Aorta (tissue), 5 donors: ENCODE data around the gene SCN1A. TPM values are rescaled to one million over a fixed set of nuclear protein-coding genes. Genes with fewer than 3 reads are reported as not detected.

Source experiments
- ATAC-seq: fragments of 200-7000 bp; cut with Tn5 transposase; one replicate; pipeline ENCODE4 v1.9.1; 2022; ENCODE audit warnings: moderate library complexity; ENCODE audit not compliant: low FRiP score
- DNase-seq, 2 donors: peaks; one replicate each; pipeline ENCODE4 v3.0.0-alpha.2; 2020
- H3K27ac ChIP-seq, 2 donors: one replicate each; pipeline ENCODE4 v1.5.1; 2013; ENCODE audit warnings: low read length in 2 of 2, mild to moderate bottlenecking in 2 of 2, moderate library complexity in 2 of 2, control low read depth in 1 of 2, inconsistent platforms in 1 of 2, low read depth in 1 of 2
- H3K27me3 ChIP-seq, 2 donors: one replicate each; pipeline ENCODE4 v1.6.1; 2013; ENCODE audit warnings: control low read depth in 1 of 2, low read length in 1 of 2, mild to moderate bottlenecking in 1 of 2, moderate library complexity in 1 of 2; ENCODE audit not compliant: insufficient read depth in 2 of 2, control insufficient read depth in 1 of 2
- H3K36me3 ChIP-seq, 2 donors: one replicate each; pipeline ENCODE4 v1.6.1; 2013; ENCODE audit warnings: control low read depth in 1 of 2, low read length in 1 of 2, mild to moderate bottlenecking in 1 of 2; ENCODE audit not compliant: insufficient read depth in 2 of 2, control insufficient read depth in 1 of 2
- H3K4me1 ChIP-seq, 2 donors: one replicate each; pipeline ENCODE4 v1.6.1; 2013; ENCODE audit warnings: low read length in 2 of 2, control low read depth in 1 of 2, mild to moderate bottlenecking in 1 of 2, moderate library complexity in 1 of 2; ENCODE audit not compliant: insufficient read depth in 2 of 2, control insufficient read depth in 1 of 2
- H3K4me3 ChIP-seq, 2 donors: one replicate each; pipeline ENCODE4 v1.5.1; 2013; ENCODE audit warnings: low read length in 2 of 2, control low read depth in 1 of 2, mild to moderate bottlenecking in 1 of 2
- H3K9me3 ChIP-seq: one replicate; pipeline ENCODE4 v1.6.1; 2013; ENCODE audit warnings: mild to moderate bottlenecking, low read length; ENCODE audit not compliant: control insufficient read depth
- WGBS, 2 donors: extraction: QIAGEN DNeasy Blood & Tissue Kit; methylation state at CpG; one replicate each; pipeline ENCODE4 v1.1.7; 2013; 5-methylcytosine and 5-hydroxymethylcytosine counted together
- intact Hi-C, 2 donors: fragments of 100-400 bp; cut with DNase I; formaldehyde crosslinking; loops; one replicate each; pipeline versions ENCODE4 v1.14.2 to v1.15.0; 2022
- long read RNA-seq, 2 donors: library from polyadenylated mRNA; unstranded; transcript quantifications; one replicate each; pipeline ENCODE4 v2.0.0, GENCODE V29; 2020 to 2021
- polyA plus RNA-seq, 2 donors: library from polyadenylated mRNA; stranded (reverse); fragments of 200-250 nt; gene quantifications; one replicate each; pipeline ENCODE4 v1.2.3, GENCODE V29; 2013
- total RNA-seq, 2 donors: library from RNA; stranded (reverse); fragmentation: NEBNext Ultra II Directional; extraction: Animal tissue kit (Norgen Biotek cat#: 25700); gene quantifications; one replicate each; pipeline ENCODE4 v1.2.1, GENCODE V29; 2021
- donor health status: healthy with polysubstance abuse.
- donor health status: Bipolar disorder and iron deficiency.
- donor health status: DM: no; HTN: no; CAD: no.
- donor health status: DM: no; HTN: no; CAD: no.
- donor health status: DM: yes; HTN: yes; CAD: no.

SCN1A gene
- total RNA-seq (not detected), polyA plus RNA-seq (not detected)
- long read RNA-seq, donor 1 = 0 reads
- long read RNA-seq, donor 2 = 0 reads

- ATAC-seq (no peak), DNase-seq (no peak)
- H3K4me1 ChIP-seq = no peaks in the 10 kb centered on the region
- H3K27ac ChIP-seq = no peak within 1 kb of the TSS
- H3K9me3 ChIP-seq = no peaks in the 10 kb centered on the region
- H3K4me3 ChIP-seq = no peak within 1 kb of the TSS
- H3K27me3 ChIP-seq = no peaks in the 10 kb centered on the region
- no peaks in the 10 kb centered on the region for H3K36me3 ChIP-seq
- 26 to 27% methylated on average over 7 of the region's 7 CpGs for WGBS, 2 donors
- intact Hi-C loops = loop anchor here (2.0 to 5.0 kb wide), 4 partner anchors 71 to 175 kb away; partner anchors contain the start of gene TTC21B (in 1 of the 2)
Observed at GRCh38 chr2:166127217-166128155, at the start of gene SCN1A. SCN1A (minus strand) TSS chr2:166128020; CDS start chr2:166073621, 54,399 bp downstream.

- Histone ChIP-seq H3K27ac (no peak overlapping the region), H3K27me3 (peaks cover 0 to 2% of the 10 kb centered on the region in 2 donors), H3K4me1 (no peaks in the 10 kb centered on the region), H3K4me3 (no peak overlapping the region), H3K9me3 (no peaks in the 10 kb centered on the region), H3K36me3 (no peaks in the 10 kb centered on the region)
- no peak for DNase-seq
- ATAC-seq = no peak
- 92 to 93% methylated on average over 2 of the region's 2 CpGs for WGBS, 2 donors
- intact Hi-C loops = no loop called here
Observed at GRCh38 chr2:166173263-166173662, 45.4 kb upstream of the SCN1A start.

DNA sequence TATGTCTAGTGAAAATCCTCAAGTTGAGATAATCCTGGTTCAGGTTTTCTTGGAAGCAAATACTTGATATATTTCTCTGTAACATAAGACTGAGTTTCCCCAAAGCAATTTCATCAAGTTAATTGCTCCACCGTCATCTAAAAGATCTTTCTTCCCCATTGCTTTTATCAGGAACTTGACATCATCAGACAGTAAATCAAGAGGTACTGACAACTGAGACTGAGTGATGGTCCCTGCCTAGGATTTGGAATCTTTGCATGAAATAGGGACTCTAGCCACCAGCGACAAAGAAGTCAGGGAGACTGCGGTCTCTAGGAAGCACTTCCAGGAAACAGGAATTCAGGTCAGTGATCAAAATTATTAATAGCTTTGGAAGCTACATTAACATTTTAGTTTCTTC lies 43.4 kb upstream of the SCN1A start:
- no peak for DNase-seq
- peaks cover 0 to 2% of the 10 kb centered on the region in 2 donors for H3K27me3 ChIP-seq
- 10 to 23% methylated on average over 3 of the region's 3 CpGs for WGBS, 2 donors
- no peak for ATAC-seq
- intact Hi-C loops = no loop called here
- no peaks in the 10 kb centered on the region for H3K9me3 ChIP-seq
- H3K27ac ChIP-seq = no peak overlapping the region
- no peaks in the 10 kb centered on the region for H3K4me1 ChIP-seq
- H3K4me3 ChIP-seq = no peak overlapping the region
- H3K36me3 ChIP-seq = no peaks in the 10 kb centered on the region

DNA sequence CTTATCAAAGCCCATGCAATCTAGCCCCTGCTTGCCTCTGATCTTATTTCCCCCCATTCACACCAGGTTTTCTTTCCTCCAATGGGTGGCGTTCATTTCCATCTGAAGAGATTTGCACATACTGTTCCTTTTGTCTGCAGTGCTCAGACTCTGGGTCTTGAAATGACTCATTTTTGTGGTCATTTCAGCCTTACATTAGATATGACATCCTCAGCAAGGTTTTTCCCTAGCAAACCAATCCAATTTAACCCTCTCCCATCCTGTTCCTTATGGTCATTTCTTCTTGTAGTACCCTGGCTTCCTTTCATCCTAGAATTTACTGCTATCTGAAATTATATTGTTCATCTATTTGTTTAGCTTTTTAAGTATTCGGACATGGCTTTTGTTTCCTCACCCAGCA lies 42.5 kb upstream of the SCN1A start:
- intact Hi-C loops = no loop called here
- H3K4me1 ChIP-seq = no peaks in the 10 kb centered on the region
- ATAC-seq (no peak), DNase-seq (no peak)
- WGBS, 2 donors = 77 to 82% methylated on average over 2 of the region's 2 CpGs
- H3K36me3 ChIP-seq = no peaks in the 10 kb centered on the region
- no peaks in the 10 kb centered on the region for H3K9me3 ChIP-seq
- peaks cover 0 to 2% of the 10 kb centered on the region in 2 donors for H3K27me3 ChIP-seq
- H3K27ac ChIP-seq = no peak overlapping the region
- H3K4me3 ChIP-seq = no peak overlapping the region

DNA sequence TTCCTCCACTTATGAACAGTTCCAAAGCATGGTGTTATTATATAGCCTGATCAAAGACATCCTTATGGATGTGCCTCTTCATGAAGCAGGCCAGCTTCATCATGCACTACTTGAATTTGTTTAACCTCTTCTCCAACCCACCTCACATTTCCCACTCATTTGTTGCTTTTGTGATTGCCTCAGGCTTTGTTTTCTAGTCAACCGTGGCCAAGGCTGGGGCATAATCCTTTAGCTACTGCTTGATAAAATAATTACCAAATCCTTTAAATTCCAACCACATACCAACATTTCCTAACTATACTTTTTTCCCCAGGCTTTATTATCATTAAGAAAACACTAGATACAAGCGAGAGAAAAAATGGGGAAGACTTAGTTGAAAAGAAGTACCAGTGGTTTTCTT lies 39.6 kb upstream of the SCN1A start:
- DNase-seq = no peak
- H3K27ac ChIP-seq = no peak overlapping the region
- 9 to 10% methylated on average over 2 of the region's 2 CpGs for WGBS, 2 donors
- H3K4me1 ChIP-seq = no peaks in the 10 kb centered on the region
- no peaks in the 10 kb centered on the region for H3K27me3 ChIP-seq
- ATAC-seq = no peak
- no peak overlapping the region for H3K4me3 ChIP-seq
- intact Hi-C loops = no loop called here
- H3K9me3 ChIP-seq = no peaks in the 10 kb centered on the region
- H3K36me3 ChIP-seq = no peaks in the 10 kb centered on the region

DNA sequence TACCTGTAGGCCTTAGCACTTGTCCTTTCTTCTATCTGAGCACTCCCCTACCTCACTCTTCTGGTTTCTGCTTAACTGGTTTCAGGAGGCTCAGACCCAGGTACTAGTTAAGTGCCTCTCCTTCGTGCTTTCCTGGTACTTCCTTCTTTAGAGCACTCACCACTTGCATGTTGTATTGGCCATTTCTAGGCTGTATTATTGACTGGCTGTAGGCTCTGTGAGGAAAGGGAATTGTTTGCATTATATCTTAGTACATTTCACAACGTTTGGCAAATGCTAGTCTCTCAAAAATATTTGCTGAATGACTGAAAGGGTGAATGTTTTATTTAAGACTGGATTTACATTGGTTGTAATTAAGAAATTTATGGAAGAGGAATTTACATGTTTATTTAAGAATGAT lies 36.0 kb upstream of the SCN1A start:
- Histone ChIP-seq H3K36me3 (no peaks in the 10 kb centered on the region), H3K27ac (no peak overlapping the region), H3K4me1 (no peaks in the 10 kb centered on the region), H3K27me3 (no peaks in the 10 kb centered on the region), H3K9me3 (no peaks in the 10 kb centered on the region), H3K4me3 (no peak overlapping the region)
- DNase-seq (no peak), ATAC-seq (no peak)
- intact Hi-C loops = no loop called here
- WGBS, 2 donors = 45 to 56% methylated on average over 2 of the region's 2 CpGs

DNA sequence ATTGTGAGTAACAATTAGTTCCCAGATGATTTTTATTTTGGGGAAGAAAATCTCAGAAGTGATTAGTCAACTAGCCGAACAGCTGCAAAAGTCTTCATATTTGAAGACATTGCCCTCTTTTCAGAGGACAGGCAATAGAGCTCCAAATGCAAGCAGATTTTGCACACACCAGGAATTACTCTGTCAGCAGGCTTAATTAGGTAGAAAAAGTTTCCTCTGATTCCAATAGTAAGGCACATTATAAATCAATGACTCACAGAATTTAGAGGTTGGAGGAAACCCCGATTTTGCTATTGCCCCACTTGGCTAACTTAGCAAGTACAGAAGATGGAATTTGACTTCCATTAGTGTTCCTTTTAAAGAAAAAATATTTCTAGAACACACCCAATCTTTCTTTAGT lies 30.7 kb upstream of the SCN1A start:
- peaks cover 0 to 1% of the 10 kb centered on the region in 2 donors for H3K27me3 ChIP-seq
- H3K27ac ChIP-seq = no peak overlapping the region
- no peaks in the 10 kb centered on the region for H3K9me3 ChIP-seq

DNA sequence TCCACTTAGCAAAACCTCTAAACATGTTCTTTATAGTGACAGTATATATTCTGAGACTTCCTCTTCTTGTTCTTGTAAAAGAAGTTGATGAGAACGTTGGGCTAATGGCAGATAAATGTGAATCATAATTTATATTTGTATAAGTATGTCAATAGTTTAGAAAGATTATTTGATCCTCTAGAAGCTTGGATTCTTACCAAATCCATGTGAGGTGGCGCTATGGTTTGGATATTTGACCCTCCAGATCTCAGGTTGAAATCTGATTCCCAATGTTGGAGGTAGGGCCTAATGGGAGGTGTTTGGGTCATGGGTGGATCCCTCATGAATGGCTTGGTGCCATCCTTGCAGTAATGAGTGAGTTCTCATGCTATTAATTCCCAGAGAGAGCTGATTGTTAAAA lies 29.8 kb upstream of the SCN1A start:
- Histone ChIP-seq H3K27me3 (peaks cover 0 to 1% of the 10 kb centered on the region in 2 donors), H3K9me3 (no peaks in the 10 kb centered on the region), H3K36me3 (no peaks in the 10 kb centered on the region), H3K27ac (no peak overlapping the region), H3K4me3 (no peak overlapping the region), H3K4me1 (no peaks in the 10 kb centered on the region)
- intact Hi-C loops = no loop called here
- WGBS, 2 donors = 69 to 71% methylated on average over 2 of the region's 2 CpGs
- DNase-seq = no peak
- ATAC-seq = no peak

More for the DNA sequence above, 30.7 kb upstream of the SCN1A start:
- intact Hi-C loops = no loop called here
- WGBS, 2 donors = 66 to 81% methylated on average over 2 of the region's 2 CpGs
- H3K36me3 ChIP-seq = no peaks in the 10 kb centered on the region
- no peak overlapping the region for H3K4me3 ChIP-seq
- no peak for ATAC-seq
- H3K4me1 ChIP-seq = no peaks in the 10 kb centered on the region
- DNase-seq = no peak

DNA sequence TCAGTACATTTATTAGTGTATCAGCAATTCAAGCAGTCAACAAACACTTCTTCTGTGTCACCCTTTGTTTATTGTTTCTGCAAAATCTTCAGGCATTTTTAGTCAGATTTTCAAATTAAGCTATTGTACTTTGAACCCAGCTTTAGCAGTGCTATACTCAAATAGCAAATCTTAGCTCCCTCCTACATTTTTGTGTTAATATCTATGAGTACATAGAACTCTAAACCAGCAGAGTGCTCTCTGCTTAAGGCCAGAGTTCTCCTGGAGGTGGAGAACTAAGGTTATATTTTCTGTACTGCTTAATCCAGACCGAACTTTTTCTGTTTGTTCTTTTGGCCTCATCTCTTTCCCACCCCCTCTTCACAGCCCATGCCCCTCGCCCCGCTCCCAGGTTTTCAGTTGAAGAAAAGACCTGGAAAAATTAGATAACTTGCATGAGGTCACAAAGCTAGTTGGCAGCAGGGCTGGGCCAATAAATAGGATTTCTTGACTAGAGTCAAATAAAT lies 29.2 kb upstream of the SCN1A start:
- Histone ChIP-seq H3K27me3 (peaks cover 0 to 1% of the 10 kb centered on the region in 2 donors), H3K36me3 (no peaks in the 10 kb centered on the region), H3K27ac (no peak overlapping the region), H3K9me3 (no peaks in the 10 kb centered on the region), H3K4me3 (no peak overlapping the region), H3K4me1 (no peaks in the 10 kb centered on the region)
- intact Hi-C loops = no loop called here
- ATAC-seq (no peak), DNase-seq (no peak)
- 85% methylated on average over 3 of the region's 3 CpGs for WGBS, 2 donors
